Measurements from ENCODE around the gene RGS14.
"Not testable (repeated sequence)": the region's sequence is repeated elsewhere in the genome, so short reads cannot be mapped to it uniquely, and the experiment has no call there.

Gene RGS14

DNA sequence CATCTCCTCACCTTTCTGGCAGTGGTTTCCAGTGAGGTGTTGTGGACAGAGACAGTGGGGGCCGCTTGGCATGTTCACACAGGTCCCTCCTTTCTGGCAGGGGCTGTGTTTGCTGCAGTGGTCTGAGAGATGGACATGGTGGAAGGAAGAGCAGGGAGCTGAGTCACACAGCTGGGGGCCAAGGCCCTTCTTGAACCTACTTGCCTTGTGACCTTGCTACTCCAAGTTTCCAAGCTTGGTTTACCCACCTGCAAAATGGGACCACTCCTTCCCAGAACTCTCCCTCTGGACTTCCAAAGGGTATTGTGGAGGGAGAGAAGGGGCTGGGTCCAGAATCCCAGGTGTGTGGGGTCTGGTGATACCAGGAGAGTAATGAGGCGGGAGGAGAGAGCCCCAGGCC is 47.6 kb downstream of the RGS14 start:
- no peak for DNase-seq

DNA sequence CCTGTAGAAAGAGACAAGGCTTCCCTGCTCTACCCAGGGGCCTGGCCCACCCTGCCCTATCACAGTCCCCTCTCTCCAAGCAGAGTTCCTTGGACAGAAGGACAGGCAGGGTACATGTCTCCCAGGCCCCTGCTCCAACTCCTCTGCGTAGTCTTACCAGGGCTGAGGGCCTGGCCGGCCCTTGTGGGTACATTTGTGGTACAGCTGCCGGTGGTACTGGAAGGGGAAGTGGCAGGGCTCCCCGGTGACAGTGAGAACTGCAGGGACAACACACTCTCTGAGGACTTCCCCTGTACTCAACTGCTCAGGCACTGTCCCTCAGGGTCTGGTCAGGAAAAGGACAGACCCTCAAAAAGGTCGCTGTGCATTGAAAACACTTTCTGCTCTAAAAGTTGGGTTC is 48.1 kb downstream of the RGS14 start:
- DNase-seq, result peak; percentile 42

GRCh38 chr5:177409043-177409801 is 51.5 kb downstream of the RGS14 start, which contains the start of gene F12:
TSS of gene F12 (minus strand) at chr5:177409564. CDS start at chr5:177409527, 37 bp downstream.
- DNase-seq, result no peak

- DNase-seq, result peak; percentile 38
These were observed 52.9 kb downstream of the RGS14 start for GRCh38 chr5:177410575-177410974.

GRCh38 chr5:177412603-177413233 is 55.0 kb downstream of the RGS14 start:
- peak; percentile 78 for DNase-seq

- DNase-seq, result no peak
These were observed 56.8 kb downstream of the RGS14 start for GRCh38 chr5:177414481-177414880.

- DNase-seq, result not testable (repeated sequence)
These were observed 59.4 kb downstream of the RGS14 start for GRCh38 chr5:177417081-177417480.

GRCh38 chr5:177419046-177419445 is 61.3 kb downstream of the RGS14 start:
- DNase-seq, result no peak

- DNase-seq, result not testable (repeated sequence)
These were observed 62.7 kb downstream of the RGS14 start for GRCh38 chr5:177420472-177420871.

DNA sequence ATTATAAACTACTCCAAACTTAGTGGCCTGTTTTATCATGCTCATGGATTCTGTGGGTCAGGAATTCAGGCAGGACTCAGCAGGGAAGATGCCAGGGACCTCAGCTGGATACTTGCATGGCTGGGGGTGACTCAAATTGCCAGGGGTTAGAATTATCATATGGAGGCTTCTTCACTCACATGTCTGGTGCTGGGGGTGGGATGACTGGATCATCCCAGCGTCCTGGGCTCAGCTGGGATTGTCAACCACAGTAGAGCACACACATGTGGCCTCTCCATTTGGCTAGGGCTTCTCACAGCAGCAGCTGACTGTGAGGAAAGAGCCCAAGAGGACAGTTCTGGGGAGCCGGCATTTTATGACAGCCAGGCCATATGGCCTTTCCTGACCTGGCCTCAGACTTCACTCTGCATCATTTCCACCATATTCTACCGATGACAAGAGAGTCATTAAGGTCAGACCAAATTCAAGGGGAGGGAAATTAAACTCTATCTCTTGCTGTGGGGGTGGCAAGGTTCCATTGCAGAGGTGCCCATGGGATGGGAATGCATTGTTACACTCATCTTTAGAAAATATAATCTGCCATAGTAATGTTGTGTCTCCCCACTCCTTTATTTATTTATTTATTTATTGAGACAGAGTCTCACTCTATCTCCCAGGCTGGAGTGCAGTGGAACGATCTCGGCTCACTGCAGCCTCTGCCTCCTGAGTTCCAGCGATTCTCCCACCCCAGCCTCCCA is 63.5 kb downstream of the RGS14 start:
- DNase-seq, result no peak

All from CD4-positive, alpha-beta T cell treated with Interleukin-17A for 1 hour (primary cell).